ENCODE measurements around the gene ANKRD13D.

Gene ANKRD13D

GRCh38 chr11:67287355-67288197 is 1.5 kb upstream of the ANKRD13D start:
- H2BK12ac ChIP-seq (ENCODE audit: low read length) = peak overlapping the region; percentile 5
- peaks cover 10% of the 10 kb centered on the region for H3K79me2 ChIP-seq (ENCODE audit: control insufficient read depth, insufficient read depth, low read length, poor library complexity)
- H4K8ac ChIP-seq (ENCODE audit: low read depth, low read length) = peak overlapping the region; percentile 92
- peak overlapping the region; percentile 15 for H2BK120ac ChIP-seq (ENCODE audit: insufficient read depth, low read length, poor library complexity)
- peak overlapping the region; percentile 79 for H2BK5ac ChIP-seq (ENCODE audit: low read depth, low read length, poor library complexity)
- WGBS (ENCODE audit: extremely low coverage, insufficient coverage, insufficient read length) = no CpG with 5 or more reads among the region's 14 CpGs
- H3K27ac ChIP-seq (ENCODE audit: low read depth, low read length) = peak overlapping the region; percentile 91
- H3K23ac ChIP-seq (ENCODE audit: low read length) = no peak overlapping the region
- H3K79me1 ChIP-seq (ENCODE audit: low read length) = peaks cover 13% of the 10 kb centered on the region
- no peaks in the 10 kb centered on the region for H3K27me3 ChIP-seq (ENCODE audit: insufficient read depth, low read length)
- no peak for DNase-seq
- H3K36me3 ChIP-seq (ENCODE audit: control insufficient read depth in 1 of 2, insufficient read depth in 2 of 2, low read length in 2 of 2) = peaks cover 65 to 67% of the 10 kb centered on the region in 2 experiments
- H3K4me2 ChIP-seq (ENCODE audit: low read length) = peak overlapping the region; percentile 98
- H2AK5ac ChIP-seq (ENCODE audit: low read length) = peak overlapping the region; percentile 4
- peaks cover 13 to 17% of the 10 kb centered on the region in 2 experiments for H3K4me1 ChIP-seq (ENCODE audit: control insufficient read depth in 1 of 2, insufficient read depth in 2 of 2, low read length in 2 of 2)
- peaks cover 3% of the 10 kb centered on the region for H3K9me3 ChIP-seq (ENCODE audit: insufficient read depth, low read depth, low read length)
- peak overlapping the region; percentile 91 for H3K14ac ChIP-seq (ENCODE audit: low read length)
- H3K4me3 ChIP-seq (ENCODE audit: low read depth, low read length) = peak overlapping the region; percentile 37
- H4K91ac ChIP-seq (ENCODE audit: low read depth, low read length) = peak overlapping the region; percentile 78
- peak overlapping the region; percentile 73 for H3K9ac ChIP-seq (ENCODE audit: low read length)
- H4K12ac ChIP-seq (ENCODE audit: low read depth, low read length) = peak overlapping the region; percentile 96
- H3K18ac ChIP-seq (ENCODE audit: low read length) = no peak overlapping the region
- no peak overlapping the region for H3K4ac ChIP-seq (ENCODE audit: low read depth, low read length)
- H2AFZ ChIP-seq (ENCODE audit: insufficient read depth, low read length, poor library complexity) = no peak overlapping the region

DNA sequence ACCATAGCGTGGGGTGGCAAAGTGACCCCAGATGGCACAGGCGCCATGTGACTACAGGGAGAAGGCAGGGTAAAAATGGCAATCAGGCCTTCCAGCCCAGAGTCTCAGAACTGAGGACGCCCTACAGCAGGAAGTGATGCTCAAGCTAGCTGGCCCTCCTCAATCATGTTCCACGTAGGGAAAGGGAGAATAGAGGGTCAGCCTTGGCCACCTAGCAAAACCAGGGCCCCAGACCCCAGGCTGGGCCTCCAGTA is 978 bp upstream of the ANKRD13D start:
- Histone ChIP-seq H3K9ac (ENCODE audit: low read length) (peak overlapping the region; percentile 73), H4K12ac (ENCODE audit: low read depth, low read length) (peak overlapping the region; percentile 96), H3K27me3 (ENCODE audit: insufficient read depth, low read length) (no peaks in the 10 kb centered on the region), H3K79me2 (ENCODE audit: control insufficient read depth, insufficient read depth, low read length, poor library complexity) (peaks cover 10% of the 10 kb centered on the region), H2BK5ac (ENCODE audit: low read depth, low read length, poor library complexity) (peak overlapping the region; percentile 79), H3K9me3 (ENCODE audit: insufficient read depth, low read depth, low read length) (peaks cover 3% of the 10 kb centered on the region), H3K4me2 (ENCODE audit: low read length) (peak overlapping the region; percentile 98), H3K14ac (ENCODE audit: low read length) (peak overlapping the region; percentile 91), H4K91ac (ENCODE audit: low read depth, low read length) (peak overlapping the region; percentile 78), H3K27ac (ENCODE audit: low read depth, low read length) (peak overlapping the region; percentile 91), H3K4ac (ENCODE audit: low read depth, low read length) (no peak overlapping the region), H2AFZ (ENCODE audit: insufficient read depth, low read length, poor library complexity) (peak overlapping the region; percentile 68), H3K79me1 (ENCODE audit: low read length) (peaks cover 13% of the 10 kb centered on the region), H3K36me3 (ENCODE audit: control insufficient read depth in 1 of 2, insufficient read depth in 2 of 2, low read length in 2 of 2) (peaks cover 59 to 61% of the 10 kb centered on the region in 2 experiments), H2AK5ac (ENCODE audit: low read length) (peak overlapping the region; percentile 4), H2BK120ac (ENCODE audit: insufficient read depth, low read length, poor library complexity) (peak overlapping the region; percentile 15), H3K4me1 (ENCODE audit: control insufficient read depth in 1 of 2, insufficient read depth in 2 of 2, low read length in 2 of 2) (peaks cover 13 to 17% of the 10 kb centered on the region in 2 experiments), H3K23ac (ENCODE audit: low read length) (peak overlapping the region; percentile 17), H4K8ac (ENCODE audit: low read depth, low read length) (peak overlapping the region; percentile 92), H3K4me3 (ENCODE audit: low read depth, low read length) (peak overlapping the region; percentile 37), H2BK12ac (ENCODE audit: low read length) (no peak overlapping the region), H3K18ac (ENCODE audit: low read length) (peak overlapping the region; percentile 13)
- WGBS (ENCODE audit: extremely low coverage, insufficient coverage, insufficient read length) = no CpG with 5 or more reads among the region's 4 CpGs
- no peak for DNase-seq

- Histone ChIP-seq H4K8ac (ENCODE audit: low read depth, low read length) (peak overlapping the region; percentile 92), H3K36me3 (ENCODE audit: control insufficient read depth in 1 of 2, insufficient read depth in 2 of 2, low read length in 2 of 2) (peaks cover 54 to 57% of the 10 kb centered on the region in 2 experiments), H3K27ac (ENCODE audit: low read depth, low read length) (peak overlapping the region; percentile 91), H2BK120ac (ENCODE audit: insufficient read depth, low read length, poor library complexity) (peak overlapping the region; percentile 85), H4K91ac (ENCODE audit: low read depth, low read length) (peak overlapping the region; percentile 84), H3K18ac (ENCODE audit: low read length) (peak overlapping the region; percentile 97), H4K12ac (ENCODE audit: low read depth, low read length) (peak overlapping the region; percentile 96), H3K9ac (ENCODE audit: low read length) (peak overlapping the region; percentile 77), H2AK5ac (ENCODE audit: low read length) (peak overlapping the region; percentile 22), H3K14ac (ENCODE audit: low read length) (peak overlapping the region; percentile 91), H3K27me3 (ENCODE audit: insufficient read depth, low read length) (no peaks in the 10 kb centered on the region), H2BK5ac (ENCODE audit: low read depth, low read length, poor library complexity) (peak overlapping the region; percentile 79), H3K4me2 (ENCODE audit: low read length) (peak overlapping the region; percentile 98), H2AFZ (ENCODE audit: insufficient read depth, low read length, poor library complexity) (peak overlapping the region; percentile 68), H3K79me2 (ENCODE audit: control insufficient read depth, insufficient read depth, low read length, poor library complexity) (peaks cover 10% of the 10 kb centered on the region), H3K23ac (ENCODE audit: low read length) (no peak overlapping the region), H2BK12ac (ENCODE audit: low read length) (no peak overlapping the region), H3K79me1 (ENCODE audit: low read length) (peaks cover 13% of the 10 kb centered on the region), H3K4ac (ENCODE audit: low read depth, low read length) (peak overlapping the region; percentile 90), H3K4me3 (ENCODE audit: low read depth, low read length) (peak overlapping the region; percentile 91), H3K4me1 (ENCODE audit: control insufficient read depth in 1 of 2, insufficient read depth in 2 of 2, low read length in 2 of 2) (peaks cover 13 to 17% of the 10 kb centered on the region in 2 experiments), H3K9me3 (ENCODE audit: insufficient read depth, low read depth, low read length) (peaks cover 3% of the 10 kb centered on the region)
- WGBS (ENCODE audit: extremely low coverage, insufficient coverage, insufficient read length) = no CpG with 5 or more reads among the region's 87 CpGs
- peak; percentile 73 to 76 for DNase-seq
These were observed 464 bp upstream of the ANKRD13D start for GRCh38 chr11:67288452-67289225.

GRCh38 chr11:67289651-67290479 is 762 bp downstream of the ANKRD13D start:
- WGBS (ENCODE audit: extremely low coverage, insufficient coverage, insufficient read length) = no CpG with 5 or more reads among the region's 36 CpGs
- H2BK12ac ChIP-seq (ENCODE audit: low read length) = no peak overlapping the region
- no peak overlapping the region for H2BK120ac ChIP-seq (ENCODE audit: insufficient read depth, low read length, poor library complexity)
- peak overlapping the region; percentile 92 for H3K18ac ChIP-seq (ENCODE audit: low read length)
- peak overlapping the region; percentile 91 for H3K27ac ChIP-seq (ENCODE audit: low read depth, low read length)
- peak overlapping the region; percentile 73 for H3K4me3 ChIP-seq (ENCODE audit: low read depth, low read length)
- H3K79me1 ChIP-seq (ENCODE audit: low read length) = peaks cover 13% of the 10 kb centered on the region
- H3K4me2 ChIP-seq (ENCODE audit: low read length) = peak overlapping the region; percentile 70
- no peak overlapping the region for H3K23ac ChIP-seq (ENCODE audit: low read length)
- DNase-seq = peak in 1 of 2 donors; percentile 37
- peak overlapping the region; percentile 61 for H3K9ac ChIP-seq (ENCODE audit: low read length)
- peak overlapping the region; percentile 17 for H4K91ac ChIP-seq (ENCODE audit: low read depth, low read length)
- H3K36me3 ChIP-seq (ENCODE audit: control insufficient read depth in 1 of 2, insufficient read depth in 2 of 2, low read length in 2 of 2) = peaks cover 42 to 44% of the 10 kb centered on the region in 2 experiments
- H4K12ac ChIP-seq (ENCODE audit: low read depth, low read length) = peak overlapping the region; percentile 12
- peaks cover 3% of the 10 kb centered on the region for H3K9me3 ChIP-seq (ENCODE audit: insufficient read depth, low read depth, low read length)
- peak overlapping the region; percentile 12 for H2BK5ac ChIP-seq (ENCODE audit: low read depth, low read length, poor library complexity)
- H2AK5ac ChIP-seq (ENCODE audit: low read length) = peak overlapping the region; percentile 24
- H2AFZ ChIP-seq (ENCODE audit: insufficient read depth, low read length, poor library complexity) = peak overlapping the region; percentile 12
- peak overlapping the region; percentile 68 for H3K14ac ChIP-seq (ENCODE audit: low read length)
- H4K8ac ChIP-seq (ENCODE audit: low read depth, low read length) = peak overlapping the region; percentile 44
- H3K4me1 ChIP-seq (ENCODE audit: control insufficient read depth in 1 of 2, insufficient read depth in 2 of 2, low read length in 2 of 2) = peaks cover 13 to 17% of the 10 kb centered on the region in 2 experiments
- peaks cover 10% of the 10 kb centered on the region for H3K79me2 ChIP-seq (ENCODE audit: control insufficient read depth, insufficient read depth, low read length, poor library complexity)
- peak overlapping the region; percentile 66 for H3K4ac ChIP-seq (ENCODE audit: low read depth, low read length)
- H3K27me3 ChIP-seq (ENCODE audit: insufficient read depth, low read length) = no peaks in the 10 kb centered on the region
